Mesendoderm (in vitro differentiated cells): Measurements from ENCODE around the gene TUB.

Source experiments
- DNase-seq: peaks from one replicate; pipeline ENCODE4 v3.0.0; 2013
- H2AK5ac ChIP-seq: 2 replicates; pipeline ENCODE4 v1.6.1; 2013; ENCODE audit warnings: low read length, inconsistent platforms
- H2BK120ac ChIP-seq: 2 replicates; pipeline ENCODE4 v1.6.1; 2013; ENCODE audit warnings: low read depth, mild to moderate bottlenecking, low read length, moderate library complexity, mixed read lengths
- H2BK15ac ChIP-seq: replicated peaks from 2 replicates; pipeline ENCODE4 v1.6.1; 2013; ENCODE audit warnings: low read depth, mild to moderate bottlenecking, moderate library complexity
- H2BK5ac ChIP-seq: 2 replicates; pipeline ENCODE4 v1.6.1; 2013; ENCODE audit warnings: low read length, inconsistent platforms
- H3K18ac ChIP-seq: 2 replicates; pipeline ENCODE4 v1.6.1; 2013; ENCODE audit warnings: mild to moderate bottlenecking, low read length, mixed read lengths
- H3K23ac ChIP-seq: one replicate; pipeline ENCODE4 v1.6.1; 2013; ENCODE audit warnings: low read length
- H3K27ac ChIP-seq: 2 replicates; pipeline ENCODE4 v1.5.1; 2013; ENCODE audit warnings: low read depth, mild to moderate bottlenecking, inconsistent platforms, low read length, moderate library complexity
- H3K27me3 ChIP-seq: 2 replicates; pipeline ENCODE4 v1.6.1; 2013; ENCODE audit warnings: low read length, control low read depth, mild to moderate bottlenecking, inconsistent platforms; ENCODE audit not compliant: insufficient read depth, poor library complexity
- H3K36me3 ChIP-seq: 2 replicates; pipeline ENCODE4 v1.6.1; 2013; ENCODE audit warnings: low read length, inconsistent platforms; ENCODE audit not compliant: control insufficient read depth, insufficient read depth
- H3K4ac ChIP-seq: one replicate; pipeline ENCODE4 v1.6.1; 2013; ENCODE audit warnings: low read depth, mild to moderate bottlenecking, low read length, moderate library complexity
- H3K4me1 ChIP-seq: 2 replicates; pipeline ENCODE4 v1.6.1; 2013; ENCODE audit warnings: low read depth, low read length, inconsistent platforms; ENCODE audit not compliant: control insufficient read depth
- H3K4me2 ChIP-seq: 2 replicates; pipeline ENCODE4 v1.6.1; 2013; ENCODE audit warnings: low read length
- H3K4me3 ChIP-seq: 2 replicates; pipeline ENCODE4 v1.5.1; 2013; ENCODE audit warnings: mild to moderate bottlenecking, low read length
- H3K56ac ChIP-seq: one replicate; pipeline ENCODE4 v1.6.1; 2013; ENCODE audit warnings: low read length
- H3K79me1 ChIP-seq: 2 replicates; pipeline ENCODE4 v1.6.1; 2013; ENCODE audit warnings: low read length, inconsistent platforms
- H3K79me2 ChIP-seq: 2 replicates; pipeline ENCODE4 v1.6.1; 2013; ENCODE audit warnings: mild to moderate bottlenecking, low read length; ENCODE audit not compliant: control insufficient read depth, insufficient read depth
- H3K9ac ChIP-seq: 2 replicates; pipeline ENCODE4 v1.6.1; 2013; ENCODE audit warnings: low read length, inconsistent platforms
- H4K5ac ChIP-seq: one replicate; pipeline ENCODE4 v1.6.1; 2013; ENCODE audit warnings: low read length
- H4K8ac ChIP-seq: one replicate; pipeline ENCODE4 v1.6.1; 2013; ENCODE audit warnings: low read depth, mild to moderate bottlenecking, control low read depth, low read length, moderate library complexity
- WGBS: extraction: QIAGEN DNeasy Blood & Tissue Kit; methylation state at CpG from one replicate; pipeline ENCODE4 v1.1.7; 2013; ENCODE audit warnings: low lambda C conversion rate, missing lambda C conversion rate; ENCODE audit not compliant: insufficient coverage; ENCODE audit errors: extremely low coverage; 5-methylcytosine and 5-hydroxymethylcytosine counted together

TUB gene

GRCh38 chr11:8067929-8068575 is 13.0 kb upstream of the TUB start:
- no CpG with 5 or more reads among the region's 13 CpGs for WGBS
- Histone ChIP-seq H4K8ac (no peak overlapping the region), H3K4me3 (no peak overlapping the region), H3K23ac (no peak overlapping the region), H3K27me3 (no peaks in the 10 kb centered on the region), H2AK5ac (no peak overlapping the region), H2BK15ac (no peak overlapping the region), H3K18ac (no peak overlapping the region), H3K79me2 (no peaks in the 10 kb centered on the region), H3K4me1 (no peaks in the 10 kb centered on the region), H3K79me1 (no peaks in the 10 kb centered on the region), H3K4me2 (no peak overlapping the region), H3K36me3 (no peaks in the 10 kb centered on the region), H3K56ac (no peak overlapping the region), H3K27ac (no peak overlapping the region), H4K5ac (no peak overlapping the region), H3K9ac (no peak overlapping the region), H2BK5ac (no peak overlapping the region), H2BK120ac (no peak overlapping the region), H3K4ac (no peak overlapping the region)
- no peak for DNase-seq

GRCh38 chr11:8068605-8069221 is 12.3 kb upstream of the TUB start:
- Histone ChIP-seq H3K79me1 (no peaks in the 10 kb centered on the region), H4K5ac (no peak overlapping the region), H3K18ac (no peak overlapping the region), H3K27me3 (no peaks in the 10 kb centered on the region), H3K36me3 (no peaks in the 10 kb centered on the region), H2BK15ac (no peak overlapping the region), H3K27ac (no peak overlapping the region), H3K79me2 (no peaks in the 10 kb centered on the region), H4K8ac (no peak overlapping the region), H3K23ac (no peak overlapping the region), H3K4ac (no peak overlapping the region), H3K56ac (no peak overlapping the region), H2BK5ac (no peak overlapping the region), H3K9ac (no peak overlapping the region), H3K4me1 (no peaks in the 10 kb centered on the region), H3K4me3 (no peak overlapping the region), H2AK5ac (no peak overlapping the region), H3K4me2 (no peak overlapping the region), H2BK120ac (no peak overlapping the region)
- DNase-seq = no peak
- WGBS = no CpG with 5 or more reads among the region's 15 CpGs

GRCh38 chr11:8069771-8070170 is 11.2 kb upstream of the TUB start:
- no peak overlapping the region for H3K23ac ChIP-seq
- H2BK120ac ChIP-seq = no peak overlapping the region
- H3K4me3 ChIP-seq = no peak overlapping the region
- no peak overlapping the region for H3K56ac ChIP-seq
- H3K27me3 ChIP-seq = no peaks in the 10 kb centered on the region
- H2BK15ac ChIP-seq = no peak overlapping the region
- H3K36me3 ChIP-seq = no peaks in the 10 kb centered on the region
- DNase-seq = no peak
- no peak overlapping the region for H3K9ac ChIP-seq
- H3K4me2 ChIP-seq = no peak overlapping the region
- H4K5ac ChIP-seq = no peak overlapping the region
- WGBS = no CpG with 5 or more reads among the region's 8 CpGs
- H3K79me2 ChIP-seq = no peaks in the 10 kb centered on the region
- H3K18ac ChIP-seq = no peak overlapping the region
- H3K27ac ChIP-seq = no peak overlapping the region
- no peaks in the 10 kb centered on the region for H3K4me1 ChIP-seq
- H3K4ac ChIP-seq = no peak overlapping the region
- H4K8ac ChIP-seq = no peak overlapping the region
- H3K79me1 ChIP-seq = no peaks in the 10 kb centered on the region
- no peak overlapping the region for H2BK5ac ChIP-seq
- H2AK5ac ChIP-seq = no peak overlapping the region

- H3K79me1 ChIP-seq = no peaks in the 10 kb centered on the region
- H3K4me2 ChIP-seq = no peak overlapping the region
- H3K18ac ChIP-seq = no peak overlapping the region
- H3K56ac ChIP-seq = no peak overlapping the region
- H3K4me3 ChIP-seq = no peak overlapping the region
- WGBS = no CpG with 5 or more reads among the region's 3 CpGs
- no peak overlapping the region for H2AK5ac ChIP-seq
- no peak overlapping the region for H3K9ac ChIP-seq
- H3K27me3 ChIP-seq = no peaks in the 10 kb centered on the region
- no peak overlapping the region for H4K8ac ChIP-seq
- no peak overlapping the region for H3K4ac ChIP-seq
- no peaks in the 10 kb centered on the region for H3K4me1 ChIP-seq
- no peak overlapping the region for H2BK15ac ChIP-seq
- H3K23ac ChIP-seq = no peak overlapping the region
- H3K36me3 ChIP-seq = no peaks in the 10 kb centered on the region
- H2BK120ac ChIP-seq = no peak overlapping the region
- no peaks in the 10 kb centered on the region for H3K79me2 ChIP-seq
- H4K5ac ChIP-seq = no peak overlapping the region
- DNase-seq = no peak
- no peak overlapping the region for H2BK5ac ChIP-seq
- H3K27ac ChIP-seq = no peak overlapping the region
Observed at GRCh38 chr11:8070417-8071115, 10.4 kb upstream of the TUB start.

GRCh38 chr11:8071616-8072581 is 9.1 kb upstream of the TUB start:
- H3K9ac ChIP-seq = no peak overlapping the region
- DNase-seq = no peak
- no peak overlapping the region for H3K56ac ChIP-seq
- H3K4me1 ChIP-seq = no peaks in the 10 kb centered on the region
- no peaks in the 10 kb centered on the region for H3K79me1 ChIP-seq
- H2BK120ac ChIP-seq = no peak overlapping the region
- no peak overlapping the region for H3K18ac ChIP-seq
- H2BK15ac ChIP-seq = no peak overlapping the region
- no peak overlapping the region for H3K27ac ChIP-seq
- no peak overlapping the region for H3K4me2 ChIP-seq
- H3K36me3 ChIP-seq = no peaks in the 10 kb centered on the region
- no peaks in the 10 kb centered on the region for H3K27me3 ChIP-seq
- no peak overlapping the region for H2AK5ac ChIP-seq
- H4K5ac ChIP-seq = no peak overlapping the region
- H2BK5ac ChIP-seq = no peak overlapping the region
- no peak overlapping the region for H3K23ac ChIP-seq
- WGBS = no CpG with 5 or more reads among the region's 18 CpGs
- no peak overlapping the region for H4K8ac ChIP-seq
- H3K79me2 ChIP-seq = no peaks in the 10 kb centered on the region
- no peak overlapping the region for H3K4me3 ChIP-seq
- H3K4ac ChIP-seq = no peak overlapping the region
